ENCODE results near the gene CCSER1. TPM values are rescaled to one million over a fixed set of nuclear protein-coding genes. Genes with fewer than 3 reads are reported as not detected.

CCSER1 gene
- polyA plus RNA-seq, 3 donors: 0.09 to 0.75 (median 0.13) TPM

- WGBS (ENCODE audit: insufficient coverage): no CpG with 5 or more reads among the region's 2 CpGs
- Histone ChIP-seq H3K79me2 (ENCODE audit: insufficient read depth, low read length) (no peaks in the 10 kb centered on the region), H3K9ac (ENCODE audit: insufficient read depth, low read length, poor library complexity, severe bottlenecking) (no peak overlapping the region), H3K27ac (ENCODE audit: low read depth in 1 of 2, low read length in 2 of 2) (no peak overlapping the region), H3K27me3 (ENCODE audit: control insufficient read depth in 2 of 2, insufficient read depth in 2 of 2, low read length in 2 of 2) (no peaks in the 10 kb centered on the region), H2AFZ (ENCODE audit: insufficient read depth, low read depth, low read length, poor library complexity, severe bottlenecking) (no peak overlapping the region), H3K4me2 (replicated peaks; ENCODE audit: extremely low read depth, low read length, poor library complexity, severe bottlenecking) (no peak overlapping the region), H3K4me1 (ENCODE audit: control insufficient read depth in 1 of 2, insufficient read depth in 2 of 2, low read length in 2 of 2) (no peaks in the 10 kb centered on the region), H4K20me1 (ENCODE audit: insufficient read depth, low read length) (no peaks in the 10 kb centered on the region), H3K36me3 (replicated peaks in 1 of 2; ENCODE audit: control insufficient read depth in 1 of 2, insufficient read depth in 2 of 2, low read length in 2 of 2) (no peaks in the 10 kb centered on the region), H3K4me3 (replicated peaks in 1 of 3; ENCODE audit: low read depth in 2 of 3, low read length in 3 of 3) (no peak overlapping the region), H3K9me3 (replicated peaks in 1 of 2; ENCODE audit: control insufficient read depth in 1 of 2, insufficient read depth in 1 of 2, low read length in 2 of 2) (no peaks in the 10 kb centered on the region)
- TF ChIP-seq CTCF (IDR thresholded peaks at IDR 0.05): no peak
- Mint-ChIP-seq H3K36me3 (no peaks in the 10 kb centered on the region), H3K27ac (no peak overlapping the region), H3K27me3 (ENCODE audit: low read depth in 3 of 3) (no peaks in the 10 kb centered on the region), H3K4me1 (no peaks in the 10 kb centered on the region), H3K9me3 (peaks cover 0 to 3% (median 0%) of the 10 kb centered on the region in 7 donors), H3K4me3 (no peak overlapping the region)
- intact Hi-C loops (cut with micrococcal nuclease): no loop called here
- no peak for DNase-seq
These were observed 908.1 kb downstream of the CCSER1 start for GRCh38 chr4:91035276-91035675.

DNA sequence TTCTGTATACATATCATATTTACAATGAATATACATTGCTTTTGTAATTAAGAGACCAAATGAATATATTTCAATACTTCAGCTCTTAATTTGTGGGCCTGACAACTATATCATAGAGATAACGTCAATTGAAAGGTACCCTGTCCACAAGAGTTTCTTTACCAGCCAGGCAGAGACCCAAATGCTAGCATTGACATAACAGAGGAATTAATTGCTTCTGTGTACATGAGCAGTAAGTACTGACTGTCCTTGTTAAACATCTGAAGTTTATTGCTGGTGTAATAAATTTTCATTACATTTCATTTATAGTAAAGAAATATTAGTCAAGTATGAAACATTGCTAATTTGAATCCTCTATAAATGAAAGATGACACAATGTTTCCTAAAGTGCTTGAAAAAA lies 910.8 kb downstream of the CCSER1 start:
- no peaks in the 10 kb centered on the region for H3K36me3 ChIP-seq (replicated peaks in 1 of 2; ENCODE audit: control insufficient read depth in 1 of 2, insufficient read depth in 2 of 2, low read length in 2 of 2)
- no peaks in the 10 kb centered on the region for H3K79me2 ChIP-seq (ENCODE audit: insufficient read depth, low read length)
- TF ChIP-seq CTCF (IDR thresholded peaks at IDR 0.05): no peak
- no peak overlapping the region for H3K4me3 ChIP-seq (replicated peaks in 1 of 3; ENCODE audit: low read depth in 2 of 3, low read length in 3 of 3)
- Mint-ChIP-seq H3K36me3 (no peaks in the 10 kb centered on the region), H3K27ac (no peak overlapping the region), H3K4me3 (no peak overlapping the region), H3K27me3 (ENCODE audit: low read depth in 3 of 3) (no peaks in the 10 kb centered on the region), H3K4me1 (no peaks in the 10 kb centered on the region), H3K9me3 (peaks cover 0 to 3% (median 0%) of the 10 kb centered on the region in 7 donors)
- no peaks in the 10 kb centered on the region for H3K9me3 ChIP-seq (replicated peaks in 1 of 2; ENCODE audit: control insufficient read depth in 1 of 2, insufficient read depth in 1 of 2, low read length in 2 of 2)
- no peaks in the 10 kb centered on the region for H4K20me1 ChIP-seq (ENCODE audit: insufficient read depth, low read length)
- no CpG with 5 or more reads among the region's 1 CpG for WGBS (ENCODE audit: insufficient coverage)
- H3K27ac ChIP-seq (ENCODE audit: low read depth in 1 of 2, low read length in 2 of 2): no peak overlapping the region
- no peak for DNase-seq
- no peak overlapping the region for H2AFZ ChIP-seq (ENCODE audit: insufficient read depth, low read depth, low read length, poor library complexity, severe bottlenecking)
- H3K9ac ChIP-seq (ENCODE audit: insufficient read depth, low read length, poor library complexity, severe bottlenecking): no peak overlapping the region
- H3K27me3 ChIP-seq (ENCODE audit: control insufficient read depth in 2 of 2, insufficient read depth in 2 of 2, low read length in 2 of 2): no peaks in the 10 kb centered on the region
- no peak overlapping the region for H3K4me2 ChIP-seq (replicated peaks; ENCODE audit: extremely low read depth, low read length, poor library complexity, severe bottlenecking)
- H3K4me1 ChIP-seq (ENCODE audit: control insufficient read depth in 1 of 2, insufficient read depth in 2 of 2, low read length in 2 of 2): no peaks in the 10 kb centered on the region
- intact Hi-C loops (cut with micrococcal nuclease): no loop called here

All from CD14-positive monocyte (primary cell).